GM12892 (cell line): ENCODE data around the gene TES.

ENCODE experiments used
- DNase-seq: peaks from one replicate; pipeline ENCODE4 v3.0.0; 2011; ENCODE audit not compliant: insufficient read length
- FAIRE-seq: peaks from 2 replicates; lab custom pipeline; 2011; peaks lifted over from hg19 to GRCh38; lab: Jason Lieb, UNC
- POLR2A ChIP-seq: IDR thresholded peaks from 2 replicates; pipeline ENCODE4 v1.6.1; 2011; ENCODE audit warnings: low read depth, low read length, control low read depth
- POLR2AphosphoS5 ChIP-seq: IDR thresholded peaks from 2 replicates; pipeline ENCODE4 v1.6.1; 2011; ENCODE audit warnings: low read depth, low read length, control low read depth
- TAF1 ChIP-seq: IDR thresholded peaks from 2 replicates; pipeline ENCODE4 v1.6.1; 2011; ENCODE audit warnings: low read depth, mild to moderate bottlenecking, control low read depth, low read length, borderline replicate concordance

The TES gene

GRCh38 chr7:116195451-116195850 is 14.9 kb upstream of the TES start:
- FAIRE-seq (no peak), DNase-seq (no peak)
- no peak for TF ChIP-seq TAF1
- TF ChIP-seq POLR2AphosphoS5, result no peak
- TF ChIP-seq POLR2A, result no peak

GRCh38 chr7:116196947-116197346 is 13.4 kb upstream of the TES start:
- TF ChIP-seq POLR2AphosphoS5 (no peak), TAF1 (no peak), POLR2A (no peak)
- FAIRE-seq, result no peak
- DNase-seq, result no peak

GRCh38 chr7:116197360-116197759 is 13.0 kb upstream of the TES start:
- TF ChIP-seq POLR2A (no peak), TAF1 (no peak), POLR2AphosphoS5 (no peak)
- FAIRE-seq, result no peak
- no peak for DNase-seq

GRCh38 chr7:116198748-116199410 is 11.5 kb upstream of the TES start:
- no peak for FAIRE-seq
- TF ChIP-seq POLR2A (no peak), POLR2AphosphoS5 (no peak), TAF1 (no peak)

GRCh38 chr7:116200963-116201362 is 9.4 kb upstream of the TES start:
- FAIRE-seq, result no peak
- TF ChIP-seq TAF1, result no peak
- TF ChIP-seq POLR2AphosphoS5, result no peak
- TF ChIP-seq POLR2A, result no peak
- DNase-seq, result no peak

More at GRCh38 chr7:116198748-116199410, 11.5 kb upstream of the TES start:
- no peak for DNase-seq

GRCh38 chr7:116206141-116206540 is 4.2 kb upstream of the TES start:
- FAIRE-seq, result no peak
- TF ChIP-seq TAF1 (no peak), POLR2A (no peak), POLR2AphosphoS5 (no peak)
- DNase-seq, result no peak

- DNase-seq (no peak), FAIRE-seq (peak; percentile 21)
- no peak for TF ChIP-seq POLR2A
- no peak for TF ChIP-seq POLR2AphosphoS5
- TF ChIP-seq TAF1, result no peak
These were observed 1.4 kb upstream of the TES start for GRCh38 chr7:116208919-116209318.

GRCh38 chr7:116209561-116210070 is 723 bp upstream of the TES start:
- DNase-seq (no peak), FAIRE-seq (no peak)
- TF ChIP-seq TAF1 (no peak), POLR2A (no peak), POLR2AphosphoS5 (no peak)

- DNase-seq, result peak; percentile 24
- TF ChIP-seq POLR2A (peak; percentile 49), POLR2AphosphoS5 (0 out of 2 replicates have a peak, but pooled peaks have one; percentile 42), TAF1 (0 out of 2 replicates have a peak, but pooled peaks have one; percentile 35)
- FAIRE-seq, result peak; percentile 96
These were observed 920 bp downstream of the TES start for GRCh38 chr7:116211006-116211912.

- TF ChIP-seq TAF1, result no peak
- TF ChIP-seq POLR2A, result no peak
- TF ChIP-seq POLR2AphosphoS5, result no peak
- no peak for DNase-seq
- no peak for FAIRE-seq
These were observed 1.7 kb downstream of the TES start for GRCh38 chr7:116211913-116212596.

GRCh38 chr7:116212869-116213268 is 2.5 kb downstream of the TES start:
- FAIRE-seq (peak; percentile 42), DNase-seq (no peak)

More at GRCh38 chr7:116212869-116213268, 2.5 kb downstream of the TES start:
- TF ChIP-seq POLR2AphosphoS5, result no peak
- no peak for TF ChIP-seq TAF1
- no peak for TF ChIP-seq POLR2A
